ENCODE data around the gene INTS6. TPM values are rescaled to one million over a fixed set of nuclear protein-coding genes. Genes with fewer than 3 reads are reported as not detected.
A peak's percentile ranks its signal among the peaks of the same experiment; 100 is the strongest.

The INTS6 gene
- total and polyA plus RNA-seq, 2 donors (not counting 1 experiment from before 2014, with no cell fraction given), result 15.4 to 74.7 TPM

DNA sequence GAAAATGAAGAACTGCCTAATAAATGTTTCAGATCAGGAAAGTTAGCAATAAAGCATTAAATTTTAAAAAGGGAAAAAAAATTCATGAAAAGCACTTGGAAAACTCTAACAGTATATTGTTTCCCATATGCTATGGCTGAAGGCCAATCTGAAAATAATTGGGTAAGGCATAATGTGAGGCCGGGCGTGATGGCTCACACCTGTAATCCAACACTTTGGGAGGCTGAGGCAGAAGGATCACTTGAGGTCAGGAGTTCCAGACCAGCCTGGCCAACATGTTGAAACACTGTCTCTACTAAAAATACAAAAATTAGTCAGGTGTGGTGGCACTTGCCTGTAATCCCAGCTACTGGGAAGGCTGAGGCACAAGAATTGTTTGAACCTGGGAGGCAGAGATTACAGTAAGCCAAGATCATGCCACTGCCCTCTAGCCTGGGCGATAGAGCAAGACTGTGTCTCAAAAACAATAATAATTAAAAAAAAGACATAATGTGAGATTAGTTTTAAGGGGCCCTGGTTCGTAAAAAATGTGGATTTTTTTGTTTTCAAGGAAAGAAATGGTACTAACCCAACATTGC, 15.2 kb downstream of the INTS6 start:
- no peak overlapping the region for H2AFZ ChIP-seq (ENCODE audit: insufficient read depth, low read depth, low read length, poor library complexity, severe bottlenecking)
- no peak overlapping the region for H3K27ac ChIP-seq (ENCODE audit: low read length in 2 of 2)
- H4K20me1 ChIP-seq (ENCODE audit: control insufficient read depth, insufficient read depth, low read length, poor library complexity, severe bottlenecking), result no peaks in the 10 kb centered on the region
- no peaks in the 10 kb centered on the region for H3K27me3 Mint-ChIP-seq
- H3K27me3 ChIP-seq (replicated peaks in 1 of 4; ENCODE audit: control extremely low read depth in 1 of 4, control insufficient read depth in 3 of 4, insufficient read depth in 4 of 4, low read length in 3 of 4), result no peaks in the 10 kb centered on the region
- no peak for ATAC-seq (ENCODE audit: low read depth)
- ChIA-PET POLR2A (no interaction called here), CTCF (no interaction called here)
- no peaks in the 10 kb centered on the region for H3K4me1 Mint-ChIP-seq
- no CpG with 5 or more reads among the region's 4 CpGs for WGBS (ENCODE audit: insufficient coverage)
- H3K9me3 Mint-ChIP-seq (ENCODE audit: insufficient read depth), result no peaks in the 10 kb centered on the region
- H3K4me3 ChIP-seq (ENCODE audit: control extremely low read depth in 1 of 5, extremely low read depth in 1 of 5, insufficient read depth in 1 of 5, low read depth in 2 of 5, low read length in 4 of 5), result no peak overlapping the region
- H3K79me2 ChIP-seq (ENCODE audit: control insufficient read depth, insufficient read depth, low read length), result peaks cover 16% of the 10 kb centered on the region
- H3K36me3 ChIP-seq (replicated peaks in 1 of 2; ENCODE audit: control extremely low read depth in 1 of 2, control insufficient read depth in 1 of 2, extremely low read depth in 1 of 2, insufficient read depth in 2 of 2, low read length in 1 of 2), result peaks cover 0 to 1% of the 10 kb centered on the region in 2 experiments
- no peak overlapping the region for H3K27ac Mint-ChIP-seq
- no peaks in the 10 kb centered on the region for H3K9me3 ChIP-seq (ENCODE audit: control extremely low read depth in 1 of 3, control insufficient read depth in 2 of 3, insufficient read depth in 1 of 3, low read length in 2 of 3)
- no peaks in the 10 kb centered on the region for H3K4me1 ChIP-seq (ENCODE audit: control insufficient read depth in 2 of 2, insufficient read depth in 2 of 2, low read length in 2 of 2)
- no peak overlapping the region for H3K4me3 Mint-ChIP-seq
- DNase-seq, result no peak
- intact Hi-C loops (cut with micrococcal nuclease), result loop anchor here (10.0 kb wide), 1 partner anchor 687 kb away; the partner anchor contains the start of gene NEK5
- TF ChIP-seq EZH2 (IDR thresholded peaks at IDR 0.05; ENCODE audit: borderline replicate concordance, insufficient read depth, low read depth, low read length, poor library complexity, severe bottlenecking), result no peak
- TF ChIP-seq, protein P1, sequence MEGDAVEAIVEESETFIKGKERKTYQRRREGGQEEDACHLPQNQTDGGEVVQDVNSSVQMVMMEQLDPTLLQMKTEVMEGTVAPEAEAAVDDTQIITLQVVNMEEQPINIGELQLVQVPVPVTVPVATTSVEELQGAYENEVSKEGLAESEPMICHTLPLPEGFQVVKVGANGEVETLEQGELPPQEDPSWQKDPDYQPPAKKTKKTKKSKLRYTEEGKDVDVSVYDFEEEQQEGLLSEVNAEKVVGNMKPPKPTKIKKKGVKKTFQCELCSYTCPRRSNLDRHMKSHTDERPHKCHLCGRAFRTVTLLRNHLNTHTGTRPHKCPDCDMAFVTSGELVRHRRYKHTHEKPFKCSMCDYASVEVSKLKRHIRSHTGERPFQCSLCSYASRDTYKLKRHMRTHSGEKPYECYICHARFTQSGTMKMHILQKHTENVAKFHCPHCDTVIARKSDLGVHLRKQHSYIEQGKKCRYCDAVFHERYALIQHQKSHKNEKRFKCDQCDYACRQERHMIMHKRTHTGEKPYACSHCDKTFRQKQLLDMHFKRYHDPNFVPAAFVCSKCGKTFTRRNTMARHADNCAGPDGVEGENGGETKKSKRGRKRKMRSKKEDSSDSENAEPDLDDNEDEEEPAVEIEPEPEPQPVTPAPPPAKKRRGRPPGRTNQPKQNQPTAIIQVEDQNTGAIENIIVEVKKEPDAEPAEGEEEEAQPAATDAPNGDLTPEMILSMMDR (IDR thresholded peaks at IDR 0.05), result no peak
- H3K4me2 ChIP-seq (replicated peaks; ENCODE audit: low read depth, low read length, poor library complexity, severe bottlenecking), result no peak overlapping the region
- H3K9ac ChIP-seq (ENCODE audit: low read length), result no peak overlapping the region

DNA sequence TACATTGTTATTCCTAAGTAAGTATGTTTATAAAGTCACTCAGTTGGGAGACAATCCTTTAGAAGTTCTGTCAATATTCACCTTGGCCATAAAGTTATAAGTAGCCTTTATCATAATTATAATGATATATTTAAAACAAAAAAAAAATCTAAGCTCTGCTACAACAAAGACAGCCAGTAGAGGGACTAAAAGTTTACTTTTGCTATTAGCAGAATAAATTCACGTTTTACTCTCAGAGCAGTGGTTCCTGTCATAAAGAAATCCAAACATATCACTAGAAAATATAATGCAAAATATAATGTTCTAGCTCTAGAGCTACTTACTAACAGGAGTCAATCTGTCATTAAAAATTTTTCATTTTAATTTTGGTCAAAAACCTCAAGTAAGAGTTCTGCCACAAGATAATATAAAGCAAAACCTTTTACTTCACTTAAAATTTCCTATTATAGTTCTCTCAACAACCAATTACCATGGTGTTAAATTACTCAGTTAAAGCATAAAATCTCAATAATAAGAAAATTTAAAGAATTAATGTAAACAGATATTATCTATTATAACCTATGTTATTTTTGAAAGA, 17.7 kb downstream of the INTS6 start:
- TF ChIP-seq, protein P1 (IDR thresholded peaks at IDR 0.05), result peak; percentile 86
- TF ChIP-seq EZH2 (IDR thresholded peaks at IDR 0.05; ENCODE audit: borderline replicate concordance, insufficient read depth, low read depth, low read length, poor library complexity, severe bottlenecking), result no peak
- H3K27ac ChIP-seq (ENCODE audit: low read length in 2 of 2), result no peak overlapping the region
- ChIA-PET POLR2A (interaction anchor here (1.0 kb wide), 1 partner anchor 18 kb away, joined by 3 read pairs; the partner anchor contains the start of gene INTS6), CTCF (interaction anchor here (0.6 to 5.4 kb wide), 15 partner anchors 8 to 528 kb away, joined by 3 to 101 read pairs (median 6); no protein-coding TSS in a partner anchor)
- WGBS (ENCODE audit: insufficient coverage), result no CpG with 5 or more reads among the region's 1 CpG
- H3K27ac Mint-ChIP-seq, result no peak overlapping the region
- H3K4me2 ChIP-seq (replicated peaks; ENCODE audit: low read depth, low read length, poor library complexity, severe bottlenecking), result no peak overlapping the region
- no peaks in the 10 kb centered on the region for H3K9me3 Mint-ChIP-seq (ENCODE audit: insufficient read depth)
- intact Hi-C loops (cut with micrococcal nuclease), result loop anchor here (1.0 to 10.0 kb wide), 2 partner anchors 362 to 690 kb away; partner anchors contain the start of gene NEK5
- H3K36me3 ChIP-seq (replicated peaks in 1 of 2; ENCODE audit: control extremely low read depth in 1 of 2, control insufficient read depth in 1 of 2, extremely low read depth in 1 of 2, insufficient read depth in 2 of 2, low read length in 1 of 2), result peaks cover 0 to 3% of the 10 kb centered on the region in 2 experiments
- no peak overlapping the region for H3K4me3 Mint-ChIP-seq
- DNase-seq (peak; percentile 50), ATAC-seq (ENCODE audit: low read depth) (no peak)
- no peak overlapping the region for H3K4me3 ChIP-seq (ENCODE audit: control extremely low read depth in 1 of 5, extremely low read depth in 1 of 5, insufficient read depth in 1 of 5, low read depth in 2 of 5, low read length in 4 of 5)
- H3K79me2 ChIP-seq (ENCODE audit: control insufficient read depth, insufficient read depth, low read length), result peaks cover 19% of the 10 kb centered on the region
- peaks cover 7% of the 10 kb centered on the region for H3K4me1 Mint-ChIP-seq
- no peaks in the 10 kb centered on the region for H3K9me3 ChIP-seq (ENCODE audit: control extremely low read depth in 1 of 3, control insufficient read depth in 2 of 3, insufficient read depth in 1 of 3, low read length in 2 of 3)
- no peaks in the 10 kb centered on the region for H3K4me1 ChIP-seq (ENCODE audit: control insufficient read depth in 2 of 2, insufficient read depth in 2 of 2, low read length in 2 of 2)
- no peaks in the 10 kb centered on the region for H3K27me3 ChIP-seq (replicated peaks in 1 of 4; ENCODE audit: control extremely low read depth in 1 of 4, control insufficient read depth in 3 of 4, insufficient read depth in 4 of 4, low read length in 3 of 4)
- H4K20me1 ChIP-seq (ENCODE audit: control insufficient read depth, insufficient read depth, low read length, poor library complexity, severe bottlenecking), result no peaks in the 10 kb centered on the region
- H3K27me3 Mint-ChIP-seq, result no peaks in the 10 kb centered on the region
- no peak overlapping the region for H2AFZ ChIP-seq (ENCODE audit: insufficient read depth, low read depth, low read length, poor library complexity, severe bottlenecking)
- H3K9ac ChIP-seq (ENCODE audit: low read length), result no peak overlapping the region

Data from B cell (primary cell).